ENCODE results near the gene SOX18.

SOX18 gene

GRCh38 chr20:64051561-64052325 lies 2.3 kb upstream of the SOX18 start:
- DNase-seq = no peak

- no peak for DNase-seq
Observed at GRCh38 chr20:64051033-64051452, 1.6 kb upstream of the SOX18 start.

DNA sequence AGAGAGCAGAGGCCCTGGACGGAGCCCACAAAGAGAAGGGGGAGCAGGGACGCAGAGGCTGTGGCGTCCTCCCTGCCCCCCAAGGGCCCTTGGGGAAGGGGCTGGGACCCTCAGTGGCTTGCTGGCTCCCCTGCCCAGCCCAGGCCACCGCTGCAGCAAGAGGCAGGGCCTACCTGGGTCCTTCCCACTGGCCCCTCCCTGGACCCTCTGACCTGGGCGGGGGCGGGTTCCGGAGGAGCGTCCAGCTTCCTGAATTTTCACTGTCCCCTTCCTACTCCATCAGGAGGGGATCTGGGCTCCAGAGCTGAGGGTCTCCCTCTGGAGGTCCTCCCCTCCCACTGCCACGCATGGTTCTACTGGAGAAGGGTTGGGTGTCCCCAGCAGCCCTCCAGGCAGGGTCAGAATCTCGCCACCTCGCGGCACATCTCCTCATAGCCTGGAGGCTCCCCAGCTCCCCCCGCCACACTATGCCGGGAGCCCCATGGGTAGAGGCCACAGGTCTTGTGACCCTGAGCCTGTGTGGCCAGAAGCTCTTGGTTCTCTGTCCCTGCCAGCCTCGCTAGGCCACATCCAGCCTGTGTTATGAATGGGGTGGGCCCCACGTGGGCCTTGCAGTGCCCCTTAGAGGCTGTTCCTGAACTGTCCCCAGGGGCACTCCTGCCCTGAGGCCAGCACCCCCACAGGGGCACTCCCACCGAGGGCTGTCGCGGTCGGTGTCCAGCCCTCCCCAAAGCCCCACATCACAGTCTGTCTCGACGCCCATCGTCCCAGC lies 1.0 kb upstream of the SOX18 start:
- no peak for DNase-seq

GRCh38 chr20:64049878-64050260 lies 430 bp upstream of the SOX18 start:
- DNase-seq = no peak

- no peak for DNase-seq
Observed at GRCh38 chr20:64048402-64049044, 916 bp downstream of the SOX18 start.

DNA sequence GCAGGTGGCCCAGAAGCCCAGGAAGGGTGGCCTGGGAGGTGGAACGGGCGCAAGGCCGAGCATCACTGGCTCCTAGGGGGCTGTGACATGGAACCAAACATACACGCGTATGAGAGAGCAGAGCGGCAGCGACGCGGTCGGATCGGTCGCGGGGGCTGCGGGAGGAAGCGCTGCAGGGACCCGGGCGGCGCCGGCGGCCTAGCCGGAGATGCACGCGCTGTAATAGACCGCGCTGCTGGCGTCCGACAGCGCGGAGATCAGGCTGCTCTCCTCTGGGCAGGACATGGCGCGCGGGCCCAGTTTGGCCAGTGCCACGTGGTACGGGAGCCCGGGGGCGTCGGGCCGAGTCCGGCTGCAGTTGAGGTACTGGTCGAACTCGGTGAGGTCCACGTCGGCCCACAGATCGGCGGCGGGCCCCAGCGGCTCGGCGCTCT lies 1.5 kb downstream of the SOX18 start:
- DNase-seq = no peak

- no peak for DNase-seq
Observed at GRCh38 chr20:64047046-64047389, 2.4 kb downstream of the SOX18 start.

DNA sequence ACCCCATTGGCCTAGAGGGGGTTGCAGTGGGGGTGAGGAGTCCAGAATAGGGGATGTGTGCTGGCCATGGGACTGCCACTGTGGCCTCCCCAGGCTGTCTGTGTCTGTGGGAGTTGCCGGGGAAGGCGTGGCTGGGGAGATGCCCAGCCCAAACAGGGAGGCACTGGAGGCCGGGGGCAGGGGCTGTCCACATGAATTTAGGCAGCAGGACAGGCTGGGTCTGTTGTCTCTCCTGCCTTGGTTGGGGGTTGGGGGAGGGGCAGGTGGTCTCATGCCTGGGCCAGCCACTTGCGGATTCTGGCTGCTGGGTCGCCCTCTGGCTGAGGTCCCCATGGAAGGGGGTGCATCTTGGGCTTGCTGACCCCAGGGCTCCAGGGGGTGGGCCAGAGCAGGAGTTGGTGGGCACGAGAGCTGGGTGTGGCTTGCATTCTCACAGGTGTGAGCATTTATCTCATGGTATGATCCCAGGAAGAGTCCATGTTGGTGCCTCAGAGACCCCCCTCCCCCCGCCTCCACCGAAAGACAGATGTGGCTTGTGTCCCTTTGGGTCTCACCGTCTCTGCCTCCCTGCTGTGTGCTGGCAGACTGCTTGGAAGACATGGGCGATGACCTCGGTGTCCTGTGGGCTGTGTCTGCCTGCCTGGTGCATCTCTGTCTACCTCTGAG lies 4.0 kb downstream of the SOX18 start:
- DNase-seq = no peak

DNA sequence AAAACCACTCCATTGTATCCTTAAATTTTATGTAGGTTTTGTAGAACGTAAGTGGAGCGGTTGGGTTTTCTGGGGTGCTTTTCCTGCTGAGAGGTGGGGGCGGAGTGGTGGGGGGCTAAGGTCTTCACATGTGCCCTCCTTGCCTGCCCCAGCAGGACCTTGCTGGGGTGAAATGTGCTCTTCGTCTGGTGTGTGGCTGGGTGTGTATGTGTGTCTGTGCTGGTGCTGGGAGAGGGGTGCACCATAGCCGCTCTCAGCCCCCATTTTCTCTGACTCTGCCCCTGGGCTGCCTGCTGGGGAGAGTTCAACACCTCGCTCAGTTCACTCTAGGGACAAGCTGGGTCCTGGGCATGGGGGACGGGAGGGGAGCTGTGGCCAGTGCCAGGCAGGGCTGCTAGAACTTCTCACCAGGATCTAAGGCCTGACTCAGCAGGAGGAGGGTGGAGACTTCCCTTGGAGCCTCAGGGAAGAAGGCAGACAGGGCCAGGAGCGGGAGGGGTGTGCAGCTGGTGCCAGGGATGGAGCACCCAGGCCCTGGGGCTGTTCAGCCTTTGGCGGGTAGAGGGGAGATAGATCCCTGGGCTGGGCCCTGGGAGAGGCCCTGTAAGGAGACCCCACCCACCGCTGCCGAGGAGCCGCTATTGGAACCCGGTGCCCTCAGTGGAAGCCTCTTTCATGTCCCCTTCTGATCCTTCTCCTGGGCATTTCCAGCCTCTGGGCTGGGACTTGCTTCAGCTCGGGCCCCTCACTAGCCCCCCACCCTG lies 4.8 kb downstream of the SOX18 start:
- DNase-seq = peak; percentile 44 to 77

- no peak for DNase-seq
Observed at GRCh38 chr20:64043768-64044167, 5.7 kb downstream of the SOX18 start.

DNA sequence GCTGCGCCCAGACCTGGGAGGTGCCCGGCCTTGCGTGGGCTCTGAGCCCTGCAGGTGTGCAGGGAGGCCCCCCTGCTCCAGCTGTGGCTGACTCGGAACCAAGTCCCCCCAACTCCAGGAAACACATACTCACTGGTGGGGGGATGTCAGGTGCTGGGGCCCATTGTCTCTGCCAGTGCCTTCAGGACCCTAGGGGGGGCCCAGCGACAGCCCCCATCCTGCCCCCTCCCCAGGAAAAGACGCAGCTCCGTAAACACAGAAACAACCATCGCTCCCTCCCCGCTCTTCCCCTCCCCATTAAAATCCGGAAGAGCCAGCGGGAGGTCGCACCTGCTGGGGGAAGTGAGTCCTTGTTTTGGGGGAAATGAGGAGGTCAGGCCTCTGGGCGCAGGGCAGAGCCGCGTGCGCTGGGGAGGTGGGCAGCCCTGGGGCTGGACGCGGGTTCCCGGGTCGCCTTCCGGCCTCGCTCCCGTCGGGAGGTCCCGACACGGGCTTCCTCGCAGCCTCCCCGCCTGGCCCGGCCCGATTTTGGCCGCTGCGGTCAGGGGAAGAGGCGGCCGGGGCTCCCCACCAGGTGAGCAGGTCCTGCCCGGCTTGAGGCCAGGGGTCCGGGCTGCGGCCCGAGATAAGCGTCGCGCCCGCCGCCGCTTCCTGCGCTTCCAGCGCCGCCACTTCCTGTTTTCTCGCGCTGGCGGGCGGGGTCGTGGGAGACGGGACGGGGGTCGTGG lies 7.2 kb downstream of the SOX18 start:
- no peak for DNase-seq

GRCh38 chr20:64041781-64042053 lies 7.7 kb downstream of the SOX18 start:
- DNase-seq = no peak

DNA sequence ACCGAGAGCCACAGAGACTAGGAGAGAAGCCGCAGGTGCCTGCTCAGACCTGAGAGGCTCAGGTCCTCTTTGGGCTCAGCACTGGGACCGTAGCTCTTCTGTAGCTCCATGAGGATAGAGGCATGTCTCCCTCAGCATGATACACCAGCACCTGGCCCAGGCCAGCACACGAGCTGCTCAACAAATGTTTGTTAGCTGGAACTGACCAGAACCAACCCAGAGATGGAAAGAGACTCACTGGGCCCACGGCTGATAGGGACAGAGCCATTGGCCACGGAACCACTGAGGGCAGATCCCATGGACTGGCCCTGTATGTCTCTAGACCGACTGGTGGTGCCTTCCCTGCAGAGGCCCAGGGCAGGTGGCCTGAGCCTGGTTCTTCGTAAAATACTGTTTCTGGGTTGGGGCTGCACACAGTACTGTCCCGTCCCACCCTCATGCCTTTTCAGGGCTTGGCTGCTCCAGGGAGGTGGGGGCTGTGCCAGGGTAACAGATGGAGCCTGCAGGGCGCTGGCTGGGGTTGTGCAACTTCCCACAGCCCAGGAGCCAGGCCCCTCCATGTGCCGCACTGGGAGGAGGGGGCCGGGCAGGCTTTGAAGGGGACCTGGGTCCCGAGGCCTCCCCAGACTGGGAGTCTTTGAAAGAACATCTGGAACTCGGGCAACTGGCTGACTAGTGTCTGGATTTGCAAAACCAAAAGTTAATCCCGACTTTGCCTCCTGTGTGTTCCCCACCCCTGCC lies 8.2 kb downstream of the SOX18 start:
- no peak for DNase-seq

DNA sequence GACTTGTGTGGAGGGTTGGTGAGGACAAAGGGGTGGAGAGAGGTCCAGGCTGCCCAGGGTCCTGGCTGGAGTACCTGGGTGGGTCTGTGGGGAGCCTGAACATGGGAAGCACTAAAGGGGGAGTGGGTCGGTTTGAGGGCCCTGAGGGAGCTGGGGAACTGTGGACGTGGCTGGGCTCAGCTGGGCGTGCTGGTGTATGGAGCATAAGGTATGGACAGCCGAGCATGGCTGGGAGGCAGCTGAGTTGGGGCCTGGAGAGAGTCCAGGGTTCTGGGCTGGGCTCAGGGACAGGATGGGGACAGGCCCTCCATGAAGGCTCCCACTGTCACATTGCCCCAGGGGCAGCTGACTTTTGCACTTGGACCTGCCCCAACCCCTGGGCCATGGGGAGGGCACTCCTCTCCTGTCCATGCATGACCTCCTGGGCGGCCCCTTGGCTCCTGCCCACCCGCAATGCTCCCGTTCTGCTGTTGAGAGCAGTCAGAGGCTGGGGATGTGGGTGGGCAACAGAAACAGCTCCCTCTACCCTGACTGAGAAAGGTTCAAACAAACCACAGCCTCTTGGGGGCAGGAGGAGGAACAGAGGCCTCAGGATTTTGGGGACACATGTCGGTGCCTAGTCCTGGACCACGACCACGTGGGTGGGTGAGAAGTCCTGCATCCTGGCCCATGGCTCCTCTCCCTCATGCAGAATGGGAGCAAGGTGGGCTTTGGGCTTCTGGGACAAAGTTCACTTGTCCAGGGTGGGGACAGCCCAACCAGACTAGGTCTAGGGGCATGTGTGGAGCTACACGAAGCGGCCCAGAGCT lies 9.0 kb downstream of the SOX18 start:
- DNase-seq = no peak

- no peak for DNase-seq
Observed at GRCh38 chr20:64039293-64040160, 9.9 kb downstream of the SOX18 start.

GRCh38 chr20:64038565-64039292 lies 10.7 kb downstream of the SOX18 start:
- peak; percentile 60 to 71 for DNase-seq

- DNase-seq = no peak
Observed at GRCh38 chr20:64038224-64038564, 11.2 kb downstream of the SOX18 start.

DNA sequence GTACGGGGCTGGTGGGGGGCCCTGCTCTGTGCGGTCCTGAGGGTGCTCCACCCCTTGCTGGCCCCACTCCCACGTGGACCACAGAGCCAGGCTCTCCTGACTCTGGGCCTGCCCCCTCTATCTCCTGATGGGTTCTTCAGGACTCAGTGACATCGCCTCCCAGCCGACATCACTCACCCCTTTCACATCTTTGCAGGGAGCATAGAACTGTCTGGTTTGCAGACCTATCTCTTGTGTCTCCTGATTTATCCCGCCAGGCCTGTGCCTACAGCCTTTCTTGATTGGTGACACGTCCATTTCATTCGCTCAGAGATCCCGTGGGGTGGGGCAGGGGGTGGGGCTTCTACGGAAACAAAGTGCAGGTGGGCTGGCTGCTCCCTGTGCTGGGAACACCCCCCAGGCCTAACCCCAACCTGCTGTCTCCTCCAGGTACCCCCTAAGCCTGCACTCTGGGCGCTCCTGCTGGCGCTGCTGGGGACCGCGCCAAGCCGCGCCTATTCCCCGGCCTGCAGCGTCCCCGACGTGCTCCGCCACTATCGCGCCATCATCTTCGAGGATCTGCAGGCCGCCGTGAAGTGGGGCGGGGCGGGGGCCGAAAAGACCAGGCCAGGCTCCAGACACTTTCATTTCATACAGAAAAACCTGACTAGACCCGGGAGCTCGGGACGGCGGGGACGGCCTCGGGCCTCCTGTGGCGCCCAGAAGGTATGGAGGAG lies 11.8 kb downstream of the SOX18 start:
- DNase-seq = no peak

All from SW 1271 (cell line).